Muscle of back (tissue), 11 donors: ENCODE measurements around the gene KLHL5. TPM values are rescaled to one million over a fixed set of nuclear protein-coding genes. Genes with fewer than 3 reads are reported as not detected.
A peak's percentile ranks its signal among the peaks of the same experiment; 100 is the strongest.
"Not testable (repeated sequence)": the region's sequence is repeated elsewhere in the genome, so short reads cannot be mapped to it uniquely, and the experiment has no call there.

Source experiments
- DNase-seq, 3 donors: peaks; one replicate each; pipeline versions ENCODE4 v3.0.0 to v3.0.0-alpha.2; 2013
- polyA plus RNA-seq, 10 donors: library from polyadenylated mRNA; unstranded; fragments of 120-200 nt; gene quantifications; one replicate each; pipeline ENCODE4 v1.2.1, GENCODE V29; 2013; ENCODE audit not compliant: insufficient read length in 10 of 10

KLHL5 gene
- polyA plus RNA-seq, 10 donors = 12.8 to 21.3 (median 19.1) TPM

- DNase-seq = no peak
Observed at GRCh38 chr4:39102297-39102696, 40.3 kb downstream of the KLHL5 start.

GRCh38 chr4:39103291-39103690, 41.3 kb downstream of the KLHL5 start:
- DNase-seq = no peak

- DNase-seq = no peak
Observed at GRCh38 chr4:39104255-39104654, 42.2 kb downstream of the KLHL5 start.

GRCh38 chr4:39106011-39106410, 44.0 kb downstream of the KLHL5 start:
- DNase-seq = no peak

- DNase-seq = no peak
Observed at GRCh38 chr4:39114436-39114835, 52.4 kb downstream of the KLHL5 start.

GRCh38 chr4:39118034-39118658, 56.1 kb downstream of the KLHL5 start:
- DNase-seq = no peak

GRCh38 chr4:39120418-39120817, 58.4 kb downstream of the KLHL5 start:
- no peak for DNase-seq

- DNase-seq = no peak
Observed at GRCh38 chr4:39124885-39125599, 63.0 kb downstream of the KLHL5 start.

GRCh38 chr4:39125600-39125985, 63.6 kb downstream of the KLHL5 start:
- no peak for DNase-seq

GRCh38 chr4:39126256-39127095, 64.4 kb downstream of the KLHL5 start:
- DNase-seq = no peak

- DNase-seq = no peak
Observed at GRCh38 chr4:39133623-39134022, 71.6 kb downstream of the KLHL5 start.

GRCh38 chr4:39134683-39135306, 72.8 kb downstream of the KLHL5 start:
- no peak for DNase-seq

GRCh38 chr4:39138227-39138626, 76.2 kb downstream of the KLHL5 start:
- DNase-seq = not testable (repeated sequence)

GRCh38 chr4:39146211-39146610, 84.2 kb downstream of the KLHL5 start:
- DNase-seq = peak in 1 of 3 donors; percentile 8

- no peak for DNase-seq
Observed at GRCh38 chr4:39154009-39154408, 92.0 kb downstream of the KLHL5 start.

- DNase-seq = no peak
Observed at GRCh38 chr4:39157520-39157919, 95.5 kb downstream of the KLHL5 start.

- DNase-seq = no peak
Observed at GRCh38 chr4:39166177-39166576, 104.1 kb downstream of the KLHL5 start.

- DNase-seq = no peak
Observed at GRCh38 chr4:39166669-39167068, 104.6 kb downstream of the KLHL5 start.

GRCh38 chr4:39169426-39169825, 107.4 kb downstream of the KLHL5 start:
- DNase-seq = no peak

- DNase-seq = no peak
Observed at GRCh38 chr4:39170301-39170700, 108.3 kb downstream of the KLHL5 start.
